Activated CD8-positive, alpha-beta memory T cell treated with anti-CD3 and anti-CD28 coated beads for 24 hours (primary cell): ENCODE measurements around the gene PRRT1.
"Not testable (repeated sequence)": the region's sequence is repeated elsewhere in the genome, so short reads cannot be mapped to it uniquely, and the experiment has no call there.

Experiments used
- DNase-seq: peaks from one replicate; pipeline ENCODE4 v3.0.0-alpha.2; 2020

The PRRT1 gene

GRCh38 chr6:32117461-32117860 is 34.3 kb downstream of the PRRT1 start:
- no peak for DNase-seq

- no peak for DNase-seq
Observed at GRCh38 chr6:32116674-32117073, 35.1 kb downstream of the PRRT1 start.

GRCh38 chr6:32115623-32116022 is 36.1 kb downstream of the PRRT1 start:
- DNase-seq = no peak

- no peak for DNase-seq
Observed at GRCh38 chr6:32114796-32115195, 36.9 kb downstream of the PRRT1 start.

GRCh38 chr6:32113386-32114352 is 38.1 kb downstream of the PRRT1 start:
- DNase-seq = no peak

GRCh38 chr6:32112431-32112980 is 39.2 kb downstream of the PRRT1 start:
- no peak for DNase-seq

- no peak for DNase-seq
Observed at GRCh38 chr6:32111424-32112066, 40.2 kb downstream of the PRRT1 start.

- no peak for DNase-seq
Observed at GRCh38 chr6:32110632-32111031, 41.1 kb downstream of the PRRT1 start.

GRCh38 chr6:32109765-32110160 is 42.0 kb downstream of the PRRT1 start:
- DNase-seq = no peak

GRCh38 chr6:32109114-32109764 is 42.5 kb downstream of the PRRT1 start, which contains the start of gene TNXB:
Gene TNXB, minus strand, starts transcription at chr6:32109338. Its CDS starts 11,140 bp downstream, at chr6:32098198.
- peak; percentile 62 for DNase-seq

GRCh38 chr6:32108727-32109113 is 43.0 kb downstream of the PRRT1 start:
- no peak for DNase-seq

GRCh38 chr6:32108094-32108627 is 43.6 kb downstream of the PRRT1 start:
- DNase-seq = peak; percentile 55

GRCh38 chr6:32107406-32107805 is 44.3 kb downstream of the PRRT1 start:
- DNase-seq = no peak

- no peak for DNase-seq
Observed at GRCh38 chr6:32105433-32105832, 46.3 kb downstream of the PRRT1 start.

GRCh38 chr6:32102255-32102654 is 49.5 kb downstream of the PRRT1 start:
- DNase-seq = no peak

GRCh38 chr6:32100251-32100650 is 51.5 kb downstream of the PRRT1 start:
- not testable (repeated sequence) for DNase-seq
